Stimulated activated CD8-positive, alpha-beta memory T cell treated with anti-CD3 and anti-CD28 coated beads, Interleukin-15, amount 100 ng/mL, for 4 hours (primary cell): ENCODE measurements around the gene ITCH.
"Not testable (repeated sequence)": the region's sequence is repeated elsewhere in the genome, so short reads cannot be mapped to it uniquely, and the experiment has no call there.

Source experiments
- DNase-seq, 2 donors: peaks; one replicate each; pipeline ENCODE4 v3.0.0-alpha.2; 2020; ENCODE audit warnings: low read depth in 2 of 2

The ITCH gene

DNA sequence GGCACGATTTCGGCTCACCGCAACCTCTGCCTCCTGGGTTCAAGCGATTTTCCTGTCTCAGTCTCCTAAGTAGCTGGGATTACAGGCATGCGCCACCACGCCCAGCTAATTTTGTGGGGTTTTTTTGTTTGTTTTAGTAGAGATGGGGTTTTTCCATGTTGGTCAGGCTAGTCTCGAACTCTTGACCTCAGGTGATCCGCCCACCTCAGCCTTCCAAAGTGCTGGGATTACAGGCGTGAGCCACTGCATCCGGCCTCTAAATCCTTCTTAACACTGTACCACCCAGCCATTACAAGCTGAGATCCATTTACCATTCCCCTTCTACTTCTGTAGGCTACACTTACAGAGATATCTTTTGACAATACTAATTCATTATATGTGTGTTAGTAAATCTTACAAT lies 51.5 kb downstream of the ITCH start:
- DNase-seq = not testable (repeated sequence)

GRCh38 chr20:34415079-34415478 lies 52.0 kb downstream of the ITCH start:
- no peak for DNase-seq

- no peak for DNase-seq
Measured at GRCh38 chr20:34420146-34420545, 57.1 kb downstream of the ITCH start.

- no peak for DNase-seq
Measured at GRCh38 chr20:34420975-34421374, 57.9 kb downstream of the ITCH start.

GRCh38 chr20:34421766-34422466 lies 58.8 kb downstream of the ITCH start:
- DNase-seq = no peak

- not testable (repeated sequence) for DNase-seq
Measured at GRCh38 chr20:34425032-34425690, 62.1 kb downstream of the ITCH start.

DNA sequence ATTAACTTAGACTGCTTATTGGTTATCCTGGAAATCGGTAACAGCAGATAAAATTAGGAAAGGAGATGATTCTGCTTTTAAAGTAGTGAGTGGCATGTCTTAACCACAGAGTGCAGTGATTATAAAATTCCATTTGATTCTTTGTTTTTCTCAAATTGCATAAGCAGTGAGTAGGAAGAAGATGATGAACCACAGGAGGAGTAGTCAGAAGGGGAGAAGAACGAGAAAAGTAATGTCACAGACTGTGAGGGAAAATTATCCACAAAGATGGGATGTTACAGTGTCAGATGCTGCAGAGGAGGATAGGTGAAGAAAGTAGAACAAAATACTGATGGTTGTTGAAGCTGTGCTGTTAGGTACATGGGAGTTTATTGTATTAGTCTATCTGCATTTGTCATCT lies 63.0 kb downstream of the ITCH start:
- DNase-seq = no peak

- DNase-seq = no peak
Measured at GRCh38 chr20:34427331-34427730, 64.3 kb downstream of the ITCH start.

- DNase-seq = no peak
Measured at GRCh38 chr20:34427784-34428183, 64.7 kb downstream of the ITCH start.

DNA sequence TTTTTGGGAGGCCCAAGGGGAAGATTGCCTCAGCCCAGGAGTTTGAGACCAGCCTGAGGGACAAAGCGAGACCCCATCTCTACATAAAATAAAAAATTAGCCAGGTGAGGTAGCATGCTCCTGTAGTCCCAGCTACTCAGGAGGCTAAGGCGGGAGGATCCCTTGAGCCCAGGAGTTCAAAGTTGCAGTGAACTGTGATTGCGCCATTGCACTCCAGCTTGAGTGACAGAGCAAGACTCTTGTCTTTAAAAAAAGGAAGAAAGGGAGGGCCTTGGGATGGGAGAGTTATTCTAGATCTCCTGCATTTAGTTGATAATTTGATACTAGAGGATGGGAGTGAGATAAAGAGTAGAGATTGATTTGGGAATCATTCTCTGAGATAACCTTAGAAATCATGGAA lies 68.1 kb downstream of the ITCH start:
- DNase-seq = no peak

DNA sequence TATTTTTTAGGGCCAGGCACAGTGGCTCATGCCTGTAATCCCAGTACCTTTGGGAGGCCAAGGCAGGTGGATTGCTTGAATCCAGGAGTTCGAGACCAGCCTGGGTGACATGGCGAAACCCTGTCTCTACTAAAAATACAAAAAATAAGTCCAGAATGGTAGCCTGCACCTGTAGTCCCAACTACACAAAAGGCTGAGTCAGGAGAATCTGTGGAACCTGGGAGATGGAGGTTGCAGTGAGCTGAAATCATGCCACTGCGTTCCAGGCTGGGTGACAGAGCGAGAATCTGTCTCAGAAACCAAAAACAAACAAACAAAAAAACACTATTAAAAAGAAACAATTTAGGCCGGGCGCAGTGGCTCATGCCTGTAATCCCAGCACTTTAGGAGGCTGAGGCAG lies 69.6 kb downstream of the ITCH start:
- not testable (repeated sequence) for DNase-seq

DNA sequence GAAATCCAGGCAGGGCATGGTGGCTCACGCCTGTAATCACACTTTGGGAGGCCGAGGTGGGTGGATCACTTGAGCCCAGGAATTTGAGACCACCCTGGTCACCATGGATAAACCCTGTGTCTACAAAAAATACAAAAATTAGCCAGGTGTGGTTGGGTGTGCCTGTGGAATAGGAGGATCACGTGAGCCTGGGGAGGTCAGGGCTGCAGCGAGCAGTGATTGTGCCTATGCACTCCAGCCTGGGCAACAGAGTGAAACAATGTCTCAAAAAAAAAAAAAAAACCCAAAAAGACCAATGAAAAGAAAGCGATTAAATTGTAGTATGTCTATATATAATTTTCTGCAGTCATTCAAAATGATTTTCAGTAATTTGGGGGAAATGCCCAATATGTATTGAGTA lies 70.3 kb downstream of the ITCH start:
- no peak for DNase-seq

- no peak for DNase-seq
Measured at GRCh38 chr20:34435589-34435988, 72.5 kb downstream of the ITCH start.

DNA sequence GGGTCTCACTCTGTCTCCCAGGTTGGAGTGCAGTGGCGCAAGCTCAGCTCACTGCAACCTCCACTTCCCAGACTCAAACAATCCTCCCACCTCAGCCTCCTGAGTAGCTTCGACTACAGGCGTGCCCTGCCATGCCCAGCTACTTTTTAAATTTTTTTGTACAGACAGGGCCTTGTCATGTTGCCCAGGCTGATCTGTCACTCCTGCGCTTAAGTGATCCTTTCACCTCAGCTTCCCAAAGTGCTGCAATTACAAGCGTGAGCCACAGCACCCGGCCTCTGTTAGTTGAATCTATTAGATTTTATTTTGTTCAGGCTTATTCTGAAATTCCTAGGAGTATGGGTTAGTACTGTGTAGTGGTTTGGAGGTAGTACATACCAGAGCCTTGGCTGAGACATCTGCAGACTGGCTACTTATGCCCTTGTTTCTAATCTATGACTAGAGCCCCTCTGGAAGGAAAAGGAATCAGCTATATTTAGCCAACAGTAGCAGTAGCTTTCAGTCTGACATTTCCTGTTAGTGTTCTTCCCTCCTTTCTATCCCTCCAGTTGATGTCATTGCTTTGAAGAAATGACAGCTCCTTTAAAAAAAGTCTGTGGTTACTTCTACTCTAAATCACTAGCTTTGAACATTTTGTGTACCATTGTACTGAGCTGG lies 74.4 kb downstream of the ITCH start:
- no peak for DNase-seq

DNA sequence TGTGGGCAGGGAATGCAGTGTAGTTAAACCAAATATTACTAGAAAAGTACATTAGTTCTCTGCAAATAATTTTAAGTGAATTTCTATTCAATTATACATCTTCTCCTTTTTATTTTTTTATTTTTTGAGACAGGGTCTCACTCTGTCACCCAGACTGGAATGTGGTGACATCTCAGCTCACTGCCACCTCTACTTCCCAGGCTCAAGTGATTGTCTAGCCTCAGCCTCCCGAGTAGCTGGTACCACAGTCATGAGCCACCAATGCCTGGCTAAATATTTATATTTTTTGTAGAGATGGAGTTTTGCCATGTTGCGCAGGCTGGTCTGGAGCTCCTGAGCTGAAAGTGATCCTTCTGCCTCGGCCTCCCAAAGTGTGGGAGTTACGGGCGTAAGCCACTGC lies 76.1 kb downstream of the ITCH start:
- no peak for DNase-seq

GRCh38 chr20:34441423-34441822 lies 78.3 kb downstream of the ITCH start:
- DNase-seq = not testable (repeated sequence)

DNA sequence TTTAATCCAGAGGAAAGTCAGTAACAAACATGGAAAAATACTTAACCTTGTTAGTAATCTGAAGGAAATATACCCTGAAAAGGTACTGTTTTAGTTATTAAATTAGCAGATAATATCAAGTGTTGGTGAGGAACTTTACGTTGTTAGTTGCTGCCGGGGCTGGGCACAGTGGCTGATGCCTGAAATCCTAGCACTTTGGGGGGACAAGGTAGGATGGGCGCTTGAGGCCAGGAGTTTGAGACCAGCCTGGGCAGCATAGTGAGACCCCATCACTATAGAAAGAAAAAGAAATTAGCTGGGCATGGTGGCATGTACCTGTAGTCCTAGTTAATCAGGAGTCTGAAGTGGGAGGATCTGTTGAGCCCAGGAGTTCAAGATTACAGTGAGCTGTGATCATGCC lies 80.5 kb downstream of the ITCH start:
- DNase-seq = no peak

GRCh38 chr20:34445177-34446065 lies 82.3 kb downstream of the ITCH start:
- no peak for DNase-seq

- no peak for DNase-seq
Measured at GRCh38 chr20:34448517-34448916, 85.4 kb downstream of the ITCH start.

GRCh38 chr20:34449674-34450592 lies 86.9 kb downstream of the ITCH start:
- no peak for DNase-seq
